NK-92 treated with Interleukin-12 subunit alpha and Interleukin-12 subunit beta, amount 100 ng/mL, for 24 hours (cell line): Measurements from ENCODE around the gene MTF1.
"Not testable (repeated sequence)": the region's sequence is repeated elsewhere in the genome, so short reads cannot be mapped to it uniquely, and the experiment has no call there.

Experiments
- DNase-seq: peaks from one replicate; lab custom pipeline; 2025; lab: John Stamatoyannopoulos, UW

MTF1 gene

DNA sequence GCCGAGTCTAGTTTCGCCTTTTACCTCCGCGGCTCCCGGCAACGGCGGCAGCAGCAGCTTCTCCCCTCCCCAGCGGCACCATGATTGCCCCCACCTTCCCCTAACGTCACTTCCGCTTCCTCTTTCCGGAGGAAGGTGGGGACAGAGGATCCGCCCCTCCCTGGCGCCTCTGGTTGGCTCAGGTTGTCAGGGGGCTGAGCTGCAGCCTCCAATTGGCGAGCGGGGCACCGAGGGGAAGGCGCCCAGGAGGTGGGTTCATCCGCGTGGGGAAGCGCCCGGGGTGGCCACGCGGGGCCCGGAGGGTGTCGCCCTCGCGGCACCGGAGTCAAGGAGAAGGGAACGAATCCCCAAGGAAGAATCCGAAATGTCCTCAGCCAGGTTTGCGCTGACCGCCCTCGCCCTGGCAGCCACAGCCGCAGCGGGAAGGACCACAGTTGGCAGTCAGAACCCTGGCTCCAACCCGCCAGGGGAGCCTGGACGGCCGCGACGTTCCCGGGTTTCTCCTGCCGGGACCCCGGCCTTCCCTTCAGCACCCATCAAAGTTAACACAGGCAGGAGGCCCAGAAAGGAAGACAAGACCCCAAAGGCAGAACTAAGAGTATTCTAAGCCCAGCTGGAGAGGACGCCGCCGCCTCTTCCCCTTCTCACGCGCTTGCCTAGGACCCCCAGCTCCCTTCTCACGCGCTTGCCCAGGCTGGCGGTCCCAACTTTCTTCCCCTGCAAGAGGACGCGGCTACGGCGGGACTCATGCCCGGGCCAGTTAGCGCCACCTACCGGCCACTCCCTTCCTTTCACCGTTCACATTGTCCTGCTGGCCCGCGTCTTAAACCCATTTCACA, at the start of gene MTF1:
Gene MTF1, minus strand, starts transcription at position 86 of the 839 bp plus-strand sequence. CDS start 1,934 bp downstream, outside the sequence.
- DNase-seq: peak; percentile 96

DNA sequence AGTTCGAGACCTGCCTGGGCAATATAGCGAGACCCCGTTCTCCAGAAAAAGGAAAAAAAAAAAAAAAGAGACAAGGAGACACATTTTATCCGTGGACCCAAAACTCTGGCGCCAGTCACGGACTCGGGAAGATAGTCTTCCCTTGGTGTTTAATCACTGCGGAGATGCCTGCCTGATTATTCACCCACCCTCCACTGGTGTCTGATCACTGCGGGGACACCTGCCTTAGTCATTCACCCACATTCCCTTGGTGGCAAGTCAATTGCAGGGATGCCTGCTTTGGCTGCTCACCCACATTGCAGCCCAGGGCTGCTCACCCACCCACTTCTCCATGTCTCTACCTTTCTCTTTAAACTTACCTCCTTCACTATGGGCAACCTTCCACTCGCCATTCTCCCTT, 49.1 kb upstream of the MTF1 start:
- DNase-seq: not testable (repeated sequence)

DNA sequence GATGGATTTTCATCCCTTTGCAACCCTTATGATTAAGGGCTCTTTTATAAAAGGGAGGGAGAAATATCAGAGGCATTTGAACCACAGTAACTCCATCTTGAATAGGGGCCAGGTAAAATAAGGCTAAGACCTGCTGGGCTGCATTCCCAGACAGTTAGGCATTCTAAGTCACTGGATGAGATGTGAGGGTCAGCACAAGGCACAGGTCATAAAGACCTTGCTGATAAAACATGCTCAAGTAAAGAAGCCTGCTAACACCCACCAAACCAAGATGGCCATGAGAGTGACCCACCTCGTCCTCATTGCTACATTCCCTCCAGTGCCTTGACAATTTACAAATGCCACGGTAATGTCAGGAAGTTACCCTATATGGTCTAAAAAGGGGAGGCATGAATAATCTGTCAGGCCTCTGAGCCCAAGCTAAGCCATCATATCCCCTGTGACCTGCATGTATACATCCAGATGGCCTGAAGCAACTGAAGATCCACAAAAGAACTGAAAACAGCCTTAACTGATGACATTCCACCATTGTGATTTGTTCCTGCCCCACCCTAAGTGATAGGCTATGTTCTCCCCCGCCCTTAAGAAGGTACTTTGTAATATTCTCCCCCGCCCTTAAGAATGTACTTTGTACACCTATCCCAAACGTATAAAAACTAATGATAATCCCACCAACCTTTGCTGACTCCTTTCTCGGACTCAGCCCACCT, 48.2 kb upstream of the MTF1 start:
- DNase-seq: not testable (repeated sequence)

GRCh38 chr1:37906591-37906990, 47.2 kb upstream of the MTF1 start:
- DNase-seq: not testable (repeated sequence)

DNA sequence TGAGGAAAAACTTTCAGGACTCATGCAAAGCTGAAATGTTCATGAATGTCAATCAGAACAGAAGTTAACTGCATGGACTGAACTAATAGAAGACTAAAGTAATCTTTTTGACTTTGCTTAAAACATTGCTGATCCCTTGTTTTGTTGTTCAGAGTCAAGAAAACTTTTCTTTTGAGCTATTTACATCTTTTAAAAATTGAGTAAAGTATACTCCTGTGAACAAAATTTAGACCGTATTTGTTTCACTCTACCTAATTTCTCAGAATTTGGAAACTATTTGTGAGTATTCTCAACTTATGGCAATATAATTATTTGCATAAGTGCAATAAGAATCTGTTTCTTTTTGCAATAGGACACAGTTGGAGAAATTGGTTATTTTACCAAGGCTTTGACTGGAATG, 46.3 kb upstream of the MTF1 start:
- DNase-seq: no peak

GRCh38 chr1:37903921-37904320, 44.5 kb upstream of the MTF1 start:
- not testable (repeated sequence) for DNase-seq

DNA sequence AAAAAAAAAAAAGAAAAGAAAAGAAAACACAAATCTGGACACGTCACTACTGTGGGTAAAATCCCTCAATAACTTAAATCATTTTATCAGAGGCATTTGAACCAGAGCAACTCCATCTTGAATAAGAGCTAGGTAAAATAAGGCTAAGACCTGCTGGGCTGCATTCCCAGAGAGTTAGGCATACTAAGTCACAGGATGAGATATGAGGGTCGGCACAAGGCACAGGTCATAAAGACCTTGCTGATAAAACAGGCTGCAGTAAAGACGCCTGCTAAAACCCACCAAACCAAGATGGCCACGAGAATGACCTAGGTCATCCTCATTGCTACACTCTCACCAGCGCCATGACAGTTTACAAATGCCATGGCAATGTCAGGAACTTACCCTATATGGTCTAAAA, 43.6 kb upstream of the MTF1 start:
- DNase-seq: no peak

- DNase-seq: no peak
These were observed 42.5 kb upstream of the MTF1 start for GRCh38 chr1:37901893-37902225.

DNA sequence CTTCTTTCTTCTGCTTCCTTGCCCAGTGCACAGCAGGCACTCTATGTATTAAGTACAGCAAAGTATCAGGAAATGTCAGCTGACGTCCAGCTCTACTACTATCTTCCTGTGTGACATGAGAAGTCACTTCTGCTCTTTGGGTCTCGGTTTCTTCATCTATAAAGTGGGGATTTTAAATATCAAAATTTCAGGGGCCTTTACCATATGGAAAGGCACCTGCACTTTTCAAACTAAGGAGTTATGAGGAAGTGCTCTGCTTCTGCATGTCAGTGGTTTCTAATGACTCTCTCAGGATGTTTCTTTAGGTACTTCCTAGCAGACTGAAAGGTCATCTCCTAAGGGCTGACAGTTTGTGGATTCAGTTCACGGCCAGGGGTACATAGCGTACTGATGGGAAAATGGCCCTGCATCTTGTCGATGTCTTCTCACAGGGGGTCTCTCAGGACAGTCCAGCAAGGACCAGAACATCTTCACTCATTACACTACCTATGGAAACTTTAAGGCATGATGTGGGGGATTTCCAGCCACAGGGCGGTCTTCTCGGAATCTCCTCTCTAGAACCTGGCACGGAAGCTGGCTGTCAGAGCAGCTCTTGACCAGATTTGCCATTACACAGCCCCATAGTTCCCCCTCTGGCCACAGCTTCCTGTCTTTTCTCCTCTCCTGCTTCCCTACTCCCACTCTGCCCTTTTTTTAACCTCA, 42.0 kb upstream of the MTF1 start:
- no peak for DNase-seq

GRCh38 chr1:37897563-37897962, 38.2 kb upstream of the MTF1 start:
- not testable (repeated sequence) for DNase-seq

GRCh38 chr1:37893673-37894072, 34.3 kb upstream of the MTF1 start:
- DNase-seq: no peak

DNA sequence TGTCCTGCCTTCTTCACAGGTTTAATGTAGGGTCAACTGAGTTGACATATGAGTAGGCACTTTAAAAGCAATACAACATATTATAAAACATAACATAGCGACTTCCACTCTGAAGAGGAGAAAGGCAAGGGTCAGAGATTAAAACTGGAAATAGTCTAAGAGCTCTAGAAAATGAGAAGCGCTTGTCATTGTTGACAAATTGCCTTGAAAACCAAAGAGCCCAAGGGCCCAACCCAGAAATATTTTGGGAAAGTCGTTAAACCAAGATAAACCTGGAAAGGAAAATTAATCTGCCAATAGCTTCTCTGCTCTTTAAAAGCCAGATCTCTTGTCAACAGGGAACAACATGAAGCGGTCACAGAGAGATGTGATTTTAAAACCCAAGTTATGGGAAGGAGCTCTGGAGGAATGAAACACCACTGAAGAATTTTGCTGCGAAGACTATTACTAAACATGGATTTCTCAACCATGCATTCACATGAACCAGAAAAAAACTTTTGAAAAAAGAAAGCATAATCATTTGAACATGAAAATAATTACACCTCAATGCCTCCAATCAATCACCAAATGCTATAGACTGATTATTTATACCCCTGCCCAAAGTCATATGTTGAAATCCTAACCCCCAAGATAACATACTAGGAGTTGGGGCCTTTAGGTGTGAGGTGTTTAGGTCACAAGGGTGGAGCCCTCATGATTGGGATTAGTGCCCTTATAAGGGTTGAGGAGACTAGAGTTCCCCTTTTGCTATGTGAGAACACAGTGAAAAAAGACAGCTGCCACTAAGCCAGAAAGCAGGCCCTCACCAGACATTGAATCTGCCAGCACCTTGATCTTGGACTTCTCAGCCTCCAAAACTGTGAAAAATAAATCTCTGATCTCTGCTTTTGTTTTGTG, 33.0 kb upstream of the MTF1 start:
- no peak for DNase-seq

GRCh38 chr1:37890378-37891014, 31.1 kb upstream of the MTF1 start:
- no peak for DNase-seq

- no peak for DNase-seq
These were observed 28.8 kb upstream of the MTF1 start for GRCh38 chr1:37888022-37888700.

GRCh38 chr1:37884145-37884544, 24.8 kb upstream of the MTF1 start:
- DNase-seq: no peak

- DNase-seq: no peak
These were observed 24.3 kb upstream of the MTF1 start for GRCh38 chr1:37883671-37884070.

- DNase-seq: no peak
These were observed 20.5 kb upstream of the MTF1 start for GRCh38 chr1:37879865-37880264.

DNA sequence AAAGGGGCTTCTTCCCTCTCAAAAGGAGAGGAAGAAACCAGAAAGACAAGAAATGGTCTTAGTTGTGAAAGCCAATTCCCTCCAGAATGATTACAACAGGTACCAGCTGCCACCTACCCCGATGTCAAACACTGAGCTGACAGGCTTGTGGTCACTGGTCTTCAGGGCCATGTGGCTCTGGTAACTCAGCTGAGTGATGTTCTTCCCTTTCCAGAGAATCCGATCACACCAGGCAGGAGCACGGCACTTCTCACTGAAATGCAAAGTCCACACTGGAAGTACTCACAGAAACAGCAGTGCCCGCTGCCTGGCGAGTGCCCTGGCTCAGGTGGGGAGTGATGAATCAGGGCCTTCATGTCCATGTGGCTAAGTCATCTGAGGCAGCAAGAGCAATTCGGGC, 18.7 kb upstream of the MTF1 start:
- no peak for DNase-seq

GRCh38 chr1:37875833-37876232, 16.4 kb upstream of the MTF1 start:
- DNase-seq: no peak

DNA sequence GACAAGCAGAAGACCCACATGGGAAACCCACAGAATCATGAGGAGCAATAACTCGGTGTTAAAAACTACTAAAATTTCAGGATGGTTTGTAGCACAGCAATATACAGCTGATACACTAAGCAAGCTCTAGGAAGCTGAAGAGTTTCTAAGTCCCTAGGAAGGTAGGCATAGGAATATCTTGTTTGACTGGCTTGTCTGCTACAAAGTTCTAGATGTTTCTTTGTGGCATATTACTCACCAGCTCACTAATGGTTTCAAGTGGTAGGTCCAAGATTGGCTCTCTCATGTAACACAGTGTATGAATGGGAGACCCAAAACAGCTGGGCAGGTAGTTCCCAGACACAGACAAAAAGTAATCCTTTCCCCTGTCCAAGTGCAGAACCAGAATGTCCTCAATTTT, 13.3 kb upstream of the MTF1 start:
- no peak for DNase-seq

DNA sequence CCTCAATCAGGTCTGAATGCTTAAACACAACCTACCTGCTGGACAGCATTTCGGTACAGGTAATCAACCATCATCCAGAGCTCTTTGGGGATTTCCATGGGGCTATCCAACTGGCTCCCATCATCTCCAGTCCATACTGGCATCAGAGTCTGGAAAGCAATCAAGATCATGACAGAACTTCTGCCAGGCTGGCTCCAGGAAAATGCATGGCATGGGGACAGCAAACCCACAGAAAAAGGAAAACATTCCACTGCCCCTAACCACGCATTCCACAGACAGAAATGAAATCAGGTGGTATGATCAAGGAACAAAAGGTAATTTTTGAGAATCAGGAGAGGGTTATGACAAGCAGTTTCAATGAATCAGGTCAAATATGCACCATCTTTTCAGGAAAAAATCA, 9.1 kb upstream of the MTF1 start:
- DNase-seq: no peak
